Breast epithelium (tissue), 3 donors: ENCODE data around the gene TMPRSS6.

ENCODE experiments used
- POLR2A ChIP-seq: fragments of 450-650 bp; IDR thresholded peaks from one replicate; pipeline ENCODE4 v1.6.1; 2016; ENCODE audit warnings: antibody characterized with exemption, mild to moderate bottlenecking, moderate library complexity
- POLR2AphosphoS5 ChIP-seq, 3 donors: sonication (generic); formaldehyde crosslinking; IDR thresholded peaks; one replicate each; pipeline ENCODE4 v1.6.1; 2017; ENCODE audit warnings: antibody characterized with exemption in 3 of 3
- TF ChIP-seq, protein P1 (sequence below), 3 donors: fragments of 450-650 bp; IDR thresholded peaks; one replicate each; pipeline ENCODE4 v1.5.1; 2016 to 2017; ENCODE audit warnings: antibody characterized with exemption in 3 of 3, mild to moderate bottlenecking in 3 of 3, moderate library complexity in 3 of 3

DNA sequence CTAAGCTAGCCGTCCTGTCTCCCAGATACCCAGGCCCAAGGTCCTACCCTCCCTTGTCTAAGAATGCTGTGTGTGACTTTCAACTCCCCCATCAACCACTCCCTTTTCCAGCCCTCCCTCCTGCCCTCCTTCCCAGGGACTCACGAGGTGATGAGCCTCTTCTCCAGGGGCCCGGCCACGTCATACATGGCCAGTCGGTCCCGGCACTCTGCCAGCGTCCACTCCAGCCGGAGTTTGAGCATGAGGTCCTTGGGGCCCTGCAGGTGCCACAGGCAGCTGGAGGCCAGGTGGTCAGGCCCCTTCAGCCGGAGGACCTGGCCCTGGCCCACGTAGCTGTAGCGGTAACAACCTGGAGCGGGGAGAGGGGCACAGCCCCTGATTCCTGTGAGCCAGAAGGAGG, 20.1 kb downstream of the TMPRSS6 start:
- TF ChIP-seq, protein P1, sequence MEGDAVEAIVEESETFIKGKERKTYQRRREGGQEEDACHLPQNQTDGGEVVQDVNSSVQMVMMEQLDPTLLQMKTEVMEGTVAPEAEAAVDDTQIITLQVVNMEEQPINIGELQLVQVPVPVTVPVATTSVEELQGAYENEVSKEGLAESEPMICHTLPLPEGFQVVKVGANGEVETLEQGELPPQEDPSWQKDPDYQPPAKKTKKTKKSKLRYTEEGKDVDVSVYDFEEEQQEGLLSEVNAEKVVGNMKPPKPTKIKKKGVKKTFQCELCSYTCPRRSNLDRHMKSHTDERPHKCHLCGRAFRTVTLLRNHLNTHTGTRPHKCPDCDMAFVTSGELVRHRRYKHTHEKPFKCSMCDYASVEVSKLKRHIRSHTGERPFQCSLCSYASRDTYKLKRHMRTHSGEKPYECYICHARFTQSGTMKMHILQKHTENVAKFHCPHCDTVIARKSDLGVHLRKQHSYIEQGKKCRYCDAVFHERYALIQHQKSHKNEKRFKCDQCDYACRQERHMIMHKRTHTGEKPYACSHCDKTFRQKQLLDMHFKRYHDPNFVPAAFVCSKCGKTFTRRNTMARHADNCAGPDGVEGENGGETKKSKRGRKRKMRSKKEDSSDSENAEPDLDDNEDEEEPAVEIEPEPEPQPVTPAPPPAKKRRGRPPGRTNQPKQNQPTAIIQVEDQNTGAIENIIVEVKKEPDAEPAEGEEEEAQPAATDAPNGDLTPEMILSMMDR (IDR thresholded peaks at IDR 0.05): no peak
- TF ChIP-seq POLR2AphosphoS5 (IDR thresholded peaks at IDR 0.05): no peak
- TF ChIP-seq POLR2A: no peak
